Raji (cell line): Measurements from ENCODE around the gene LEMD2.

Experiments
- POLR2A ChIP-seq: IDR thresholded peaks from 2 replicates; pipeline ENCODE4 v1.6.1; 2011; ENCODE audit warnings: low read depth, low read length, control low read depth; ENCODE audit not compliant: insufficient read depth

The LEMD2 gene

DNA sequence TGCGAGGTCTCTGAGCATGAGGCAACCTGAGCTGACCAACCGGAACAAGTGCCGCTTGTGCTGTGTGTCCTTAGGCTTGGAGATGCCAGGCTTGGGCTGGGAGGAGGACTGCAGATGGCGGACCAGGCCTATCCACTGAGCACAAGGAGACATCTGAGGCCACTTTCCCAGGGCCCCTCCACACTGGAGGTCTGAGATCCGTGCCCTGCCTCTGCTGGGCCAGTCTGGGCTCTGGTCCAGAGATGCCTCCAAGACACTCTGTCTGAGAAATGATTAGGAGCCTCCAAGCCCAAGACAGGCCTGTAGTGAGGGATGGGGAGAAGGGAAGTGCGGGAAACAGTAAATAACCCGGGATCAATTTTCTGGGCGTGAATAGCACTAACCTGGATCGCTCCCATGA, 17.9 kb upstream of the LEMD2 start:
- no peak for TF ChIP-seq POLR2A

DNA sequence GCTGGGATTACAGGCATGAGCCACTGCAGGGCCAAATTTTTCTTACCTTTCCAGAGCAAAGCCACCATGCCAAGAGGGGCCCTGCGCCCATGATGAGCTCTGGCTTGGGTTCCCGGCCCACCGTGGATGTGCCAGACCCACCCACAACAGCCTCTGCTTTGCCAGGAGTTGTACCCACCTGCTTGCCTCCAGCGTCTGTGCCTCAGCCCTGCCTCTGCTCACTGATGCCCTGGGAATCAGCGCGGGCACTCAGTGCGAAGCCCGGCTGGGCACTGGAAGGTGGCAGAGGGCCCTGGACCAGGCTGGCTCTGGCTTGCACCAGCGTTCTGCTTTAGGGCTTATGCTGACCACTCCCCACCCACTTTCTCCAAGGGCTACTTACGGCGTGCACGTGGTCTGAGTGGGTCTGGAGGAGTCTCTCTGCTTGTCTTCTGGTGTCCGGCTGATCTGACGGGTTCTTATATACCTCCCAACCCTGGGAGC, 14.7 kb upstream of the LEMD2 start, which contains the start of gene MLN:
MLN (minus strand) TSS at position 433 of the 483 bp plus-strand sequence. CDS start 2,840 bp downstream, outside the sequence.
- TF ChIP-seq POLR2A = no peak

DNA sequence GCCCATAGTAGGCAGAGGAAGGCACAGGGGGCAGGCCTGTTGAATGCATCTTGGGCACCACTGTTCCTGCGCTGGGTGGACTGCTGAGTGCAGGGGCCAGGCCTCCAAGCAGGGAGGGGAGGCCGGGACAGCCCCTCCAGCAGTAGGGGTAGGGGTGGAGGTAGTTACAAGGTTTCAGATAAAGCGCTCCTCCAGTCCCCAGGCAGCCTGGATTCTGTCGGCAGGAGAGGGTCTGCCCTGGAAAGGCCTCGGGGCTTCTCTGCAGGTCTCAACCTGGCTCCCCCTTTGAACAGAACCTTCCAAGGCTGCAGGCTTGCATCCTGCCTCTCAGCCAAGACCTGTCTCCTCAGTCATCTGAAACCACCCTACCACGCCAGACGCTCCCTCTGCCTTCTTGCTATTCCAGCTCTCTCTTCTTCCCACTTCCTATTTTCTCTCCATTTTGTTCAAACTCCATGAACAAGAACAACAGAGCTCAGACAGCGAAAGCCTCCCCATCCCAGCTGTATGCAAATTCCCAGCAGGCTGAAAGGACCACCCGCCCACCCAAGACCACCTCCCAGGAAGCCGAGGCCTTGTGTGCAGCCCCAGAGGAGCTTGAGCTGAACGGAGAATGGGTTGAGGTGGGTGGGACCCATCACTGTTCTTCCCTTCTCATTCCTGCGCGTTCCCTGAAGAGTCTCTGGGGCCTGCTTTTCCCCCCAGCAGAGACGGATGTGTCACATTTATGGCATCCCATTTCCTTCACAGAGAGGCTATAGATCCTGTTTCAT, 13.4 kb upstream of the LEMD2 start:
- no peak for TF ChIP-seq POLR2A

DNA sequence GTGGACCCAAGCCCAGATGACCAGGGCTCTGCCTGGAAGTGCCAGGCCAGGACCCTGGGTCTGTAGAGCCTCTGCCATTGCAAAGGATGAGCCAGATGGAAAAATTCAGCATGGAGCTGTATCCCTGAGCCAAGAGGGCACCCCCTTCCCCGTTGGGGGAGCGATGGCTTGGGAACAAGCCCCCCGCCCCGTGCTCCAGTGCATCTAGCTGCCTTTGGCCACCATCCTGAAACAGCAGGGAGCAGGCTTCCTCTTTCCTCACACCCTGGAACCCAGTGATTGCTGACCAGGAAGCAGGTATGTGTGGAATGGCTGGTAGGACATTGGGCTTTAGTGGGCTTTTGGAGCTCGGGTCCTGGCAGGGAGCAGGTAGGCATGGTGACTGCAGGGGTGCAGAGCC, 12.7 kb upstream of the LEMD2 start:
- no peak for TF ChIP-seq POLR2A

DNA sequence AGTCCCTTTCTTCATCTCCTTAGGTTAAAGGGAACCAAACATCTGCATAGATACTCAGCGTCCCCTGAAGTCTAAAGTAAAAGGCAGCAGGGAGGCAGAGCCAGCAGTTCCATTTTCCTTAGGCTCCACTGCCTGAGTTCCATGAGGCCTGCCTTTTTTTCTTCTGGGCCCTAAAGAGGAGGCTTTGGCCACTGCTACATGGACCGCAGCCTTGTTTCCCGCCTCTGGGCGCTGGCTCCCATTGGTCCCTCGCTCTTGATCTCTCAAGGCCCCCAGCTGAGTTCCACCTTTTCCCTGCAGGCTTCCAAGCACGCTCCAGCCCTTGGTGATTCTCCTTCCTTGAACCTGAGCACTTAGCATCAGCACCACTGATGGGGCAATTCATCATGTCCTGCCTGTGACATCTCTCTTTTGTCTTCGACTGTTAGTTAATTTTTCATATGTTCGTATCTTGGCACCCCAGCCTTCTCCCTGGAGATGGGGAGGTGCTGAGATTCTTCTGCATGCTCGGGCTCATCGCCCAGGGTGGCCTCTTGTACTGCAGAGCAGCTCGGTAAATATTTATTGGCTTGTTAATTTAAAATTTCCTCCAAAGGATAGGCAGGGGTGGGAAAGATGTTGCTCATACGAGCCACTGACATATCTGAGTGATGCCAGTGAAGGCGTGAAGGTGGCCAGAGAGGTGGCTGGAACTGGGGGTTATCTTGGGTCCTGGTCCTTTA, 11.5 kb upstream of the LEMD2 start:
- TF ChIP-seq POLR2A = no peak

DNA sequence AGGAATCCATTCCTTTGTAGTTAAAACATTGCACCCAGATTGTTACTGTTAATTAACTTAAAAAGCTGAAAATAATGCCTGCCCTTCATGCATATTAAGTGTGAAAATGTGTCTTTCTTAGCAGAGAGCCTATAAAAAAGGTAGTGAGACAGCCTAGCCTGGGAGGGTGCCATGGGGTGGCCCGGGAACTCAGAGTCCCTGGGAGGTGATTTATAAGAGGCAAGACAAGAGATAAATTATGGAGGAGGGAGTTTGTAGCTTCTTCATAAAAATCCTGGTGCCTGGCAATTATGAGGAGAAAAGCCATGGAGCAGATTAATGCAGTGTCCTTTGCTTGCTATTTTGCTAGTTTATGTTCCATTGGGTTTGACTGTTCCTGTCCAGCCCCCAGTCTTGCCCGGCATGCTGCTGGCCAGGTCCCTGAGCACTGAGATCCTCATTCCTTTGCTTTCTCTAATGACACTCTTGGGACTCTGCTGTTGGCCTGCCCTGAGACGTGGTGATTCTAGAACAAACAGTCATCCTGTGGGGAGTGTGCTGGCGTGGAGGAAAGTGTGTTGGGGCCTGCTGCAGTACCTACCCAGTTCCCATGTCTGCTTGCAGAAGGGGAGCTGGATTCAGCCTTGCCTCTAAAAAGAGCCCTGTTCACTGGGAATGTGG, 10.7 kb upstream of the LEMD2 start:
- TF ChIP-seq POLR2A = no peak

DNA sequence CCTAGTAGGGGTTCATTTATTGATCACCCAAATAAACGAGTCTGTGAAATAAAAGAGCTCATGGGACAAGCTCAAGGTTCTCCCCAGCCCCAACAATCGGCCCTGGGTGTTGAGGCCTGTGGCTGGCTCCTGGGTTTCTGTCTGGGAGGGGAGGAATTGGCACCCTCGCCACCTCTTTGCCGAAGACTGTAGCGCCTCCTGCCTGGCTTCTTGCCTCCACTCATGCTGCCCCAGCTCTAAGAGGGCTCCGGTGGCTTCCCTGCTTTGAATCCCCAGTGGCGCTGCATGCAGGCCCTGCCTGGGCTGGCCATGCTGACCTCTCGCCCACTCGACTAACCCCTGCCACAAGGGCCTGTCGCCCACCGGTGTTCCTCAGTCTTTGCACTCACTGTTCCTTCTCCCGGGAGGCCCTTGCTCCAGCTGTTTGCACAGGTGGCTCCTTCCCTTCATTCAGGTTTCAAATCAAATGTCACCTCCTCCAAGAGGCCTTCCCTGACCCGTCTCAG, 9.5 kb upstream of the LEMD2 start:
- no peak for TF ChIP-seq POLR2A

DNA sequence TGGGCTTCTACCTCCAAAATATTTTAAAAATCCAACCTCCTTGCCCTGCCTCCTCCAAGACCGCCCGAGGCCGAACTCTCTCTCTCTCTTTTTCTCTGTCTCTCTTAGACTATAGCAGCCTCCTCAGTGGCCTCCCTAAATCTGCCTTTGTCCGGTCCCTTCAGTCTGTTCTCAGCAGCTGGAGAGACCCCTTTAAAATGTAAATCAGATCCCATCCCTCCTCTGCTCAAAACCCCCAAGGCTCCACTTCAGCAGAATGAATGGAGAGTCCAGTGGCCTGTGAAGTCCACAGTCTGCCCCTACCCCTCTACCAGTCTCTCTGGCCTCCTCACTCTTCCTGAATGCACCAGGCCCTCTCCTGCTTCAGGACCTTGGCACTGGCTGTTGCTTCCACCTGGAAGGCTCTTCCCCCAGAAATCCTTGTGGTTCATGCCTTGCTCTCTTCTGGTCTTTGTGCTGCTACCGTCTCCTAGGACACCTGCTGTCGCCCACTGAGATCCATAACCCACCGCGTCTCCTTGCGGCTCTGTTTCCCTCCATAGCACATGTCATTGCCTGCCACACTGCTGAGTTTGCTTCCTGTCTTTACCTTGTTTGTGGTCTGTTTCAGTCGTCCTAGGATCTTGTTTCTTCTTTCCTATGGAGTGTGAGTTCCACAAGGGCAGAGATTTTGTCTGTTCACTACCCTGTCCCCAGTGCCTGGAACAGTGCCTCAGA, 8.9 kb upstream of the LEMD2 start:
- no peak for TF ChIP-seq POLR2A

DNA sequence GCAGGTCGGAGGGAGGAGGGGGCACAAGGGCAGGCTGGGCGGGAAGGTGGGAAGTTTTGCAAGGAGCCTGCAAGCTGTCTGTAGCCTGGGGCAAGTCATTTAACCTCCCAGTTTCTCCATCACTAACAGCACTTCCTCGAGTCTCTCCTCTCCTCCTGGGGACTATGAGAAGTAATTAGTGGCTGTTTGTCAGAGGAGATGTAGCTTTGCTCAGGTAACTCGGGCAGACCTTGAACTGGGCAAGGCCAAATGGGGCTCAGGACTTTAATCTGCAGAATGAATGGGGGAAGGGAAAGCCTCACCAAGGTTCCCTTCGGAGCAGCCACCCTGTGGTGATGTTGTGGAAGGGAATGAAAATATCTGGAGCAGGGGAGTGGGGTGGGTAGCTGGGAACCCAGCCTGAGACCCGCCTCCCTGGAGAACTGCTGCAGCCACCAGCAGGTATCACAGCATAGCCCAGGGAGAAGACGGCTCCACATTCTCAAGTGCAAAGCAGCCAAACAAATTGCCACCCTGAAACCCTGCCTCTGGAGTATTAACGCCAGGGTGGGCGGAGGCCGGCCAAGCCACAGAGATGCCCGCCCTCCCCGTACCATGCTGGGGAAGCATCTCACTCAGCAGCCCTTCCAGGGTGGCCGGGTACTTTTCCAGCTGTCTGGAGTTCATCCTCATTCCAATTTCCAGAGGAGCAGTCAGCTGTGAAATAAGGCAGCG, 6.1 kb upstream of the LEMD2 start:
- no peak for TF ChIP-seq POLR2A

DNA sequence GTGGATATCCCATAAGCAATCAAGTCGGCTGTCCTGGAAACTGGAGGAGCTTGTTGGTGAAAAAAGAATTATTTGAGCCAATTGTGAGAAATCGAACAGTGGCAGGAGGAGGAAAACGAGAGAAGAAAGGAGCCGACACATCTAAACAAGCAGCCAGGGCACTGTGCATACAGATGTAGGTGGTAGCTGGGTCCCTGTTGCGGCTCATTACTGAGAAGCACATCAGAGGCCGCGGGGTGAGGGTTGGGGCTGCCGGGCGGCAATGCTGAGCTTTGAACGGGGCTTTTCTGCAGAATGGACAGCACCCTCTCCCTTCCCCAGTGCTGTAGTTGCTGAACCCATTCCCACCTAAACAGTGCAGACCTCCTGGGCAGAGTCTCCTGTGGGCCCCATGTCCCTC, 4.1 kb upstream of the LEMD2 start:
- TF ChIP-seq POLR2A = no peak

DNA sequence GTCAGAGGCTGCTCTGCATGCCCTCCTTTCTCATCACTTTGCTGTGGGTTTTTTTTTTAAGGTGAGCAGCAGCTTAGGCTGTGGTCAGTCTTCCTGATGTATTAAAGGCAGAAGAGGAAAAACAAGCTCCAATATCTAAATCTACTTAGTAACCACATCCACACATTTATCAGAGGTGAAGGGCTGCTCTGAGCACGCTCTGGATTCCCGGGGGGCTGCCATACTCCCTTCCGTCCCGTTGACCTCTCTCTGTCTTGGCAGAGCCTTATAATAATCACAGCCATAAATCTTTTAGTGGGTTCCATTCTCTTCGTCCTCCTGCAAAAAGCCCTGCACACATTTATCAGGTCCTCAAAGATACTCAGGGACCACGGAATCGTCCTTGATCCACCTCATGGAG, 2.7 kb upstream of the LEMD2 start:
- no peak for TF ChIP-seq POLR2A

DNA sequence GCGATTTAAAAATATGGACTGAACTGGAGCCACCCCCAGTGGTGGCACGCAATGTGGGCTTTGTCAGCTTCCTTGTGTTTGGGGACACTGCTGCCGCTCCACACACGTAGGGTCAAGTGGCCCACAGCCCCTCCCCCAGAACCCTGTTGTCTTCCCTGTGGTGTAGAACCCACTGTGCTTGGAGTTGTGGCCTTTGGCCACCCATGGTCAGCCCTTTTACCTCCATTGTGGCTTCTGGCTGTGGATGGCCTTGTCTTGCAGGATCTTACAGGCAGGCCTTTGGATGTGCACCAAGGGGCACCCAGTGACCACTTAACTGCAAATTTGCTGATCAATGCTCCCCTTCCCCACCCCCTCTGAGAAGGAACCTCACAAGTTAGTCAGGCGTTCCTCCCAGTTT, 2.0 kb upstream of the LEMD2 start:
- TF ChIP-seq POLR2A = no peak

DNA sequence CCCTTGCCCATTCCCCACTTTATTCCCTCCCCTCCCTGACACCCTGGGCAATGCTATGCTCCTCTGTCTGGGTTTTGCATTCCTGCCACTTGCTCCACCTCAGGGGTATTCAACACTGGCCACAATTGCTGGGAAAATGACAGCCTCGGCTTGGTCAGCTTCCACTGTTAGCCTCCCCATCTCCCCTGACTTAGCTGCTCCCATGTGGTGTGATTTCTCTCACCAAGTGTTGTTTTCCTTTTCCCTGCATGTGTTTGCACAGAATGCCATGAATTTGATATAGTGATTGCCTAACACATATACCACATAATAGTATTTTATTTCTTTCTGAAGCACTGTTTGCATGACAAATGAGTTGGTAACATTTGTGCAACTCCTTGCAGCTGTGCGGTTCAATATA, 1.4 kb upstream of the LEMD2 start:
- no peak for TF ChIP-seq POLR2A

DNA sequence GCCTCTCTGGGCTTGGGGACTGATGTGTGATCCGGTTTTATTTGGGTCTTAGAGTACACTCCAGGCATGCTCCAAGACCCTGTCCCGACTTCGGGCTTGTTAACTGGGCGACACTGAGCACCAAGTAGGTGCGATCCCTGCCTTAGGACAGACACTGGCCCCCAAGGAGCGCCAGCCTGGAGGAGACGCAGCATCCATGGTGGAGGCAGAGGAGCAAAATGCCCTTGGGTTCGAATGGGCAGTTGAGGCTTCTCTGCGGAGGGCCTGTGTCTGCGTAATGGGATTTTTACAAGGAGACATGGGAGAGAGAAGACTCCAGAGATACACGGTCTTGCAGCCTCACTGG, 593 bp upstream of the LEMD2 start:
- no peak for TF ChIP-seq POLR2A
